ENCODE measurements around the gene GAS7. TPM values are rescaled to one million over a fixed set of nuclear protein-coding genes. Genes with fewer than 3 reads are reported as not detected.

Gene GAS7
- total RNA-seq, 5 donors from 2014 or later (not counting 1 experiment from before 2014, with no cell fraction given), result 0.93 to 10.5 (median 3.8) TPM

DNA sequence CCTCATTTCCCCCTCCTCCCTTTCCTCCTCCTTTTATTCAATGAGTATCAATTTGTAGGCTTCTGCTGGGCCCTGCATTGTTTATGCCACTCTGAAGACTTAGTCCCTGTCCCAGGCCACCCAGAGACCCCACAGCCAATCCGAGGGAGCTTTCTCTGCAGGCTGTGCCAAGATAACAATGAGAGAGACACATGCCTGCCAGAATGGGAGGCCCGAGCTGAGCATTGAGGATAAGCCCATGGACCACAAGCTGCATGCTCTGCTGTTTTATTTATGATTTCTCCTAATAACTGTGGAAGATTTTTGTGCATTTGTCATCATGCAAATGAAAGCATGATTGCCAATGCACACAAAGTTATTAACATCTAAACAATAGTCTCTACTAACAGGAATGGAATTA is 296.3 kb downstream of the GAS7 start:
- Histone ChIP-seq H3K27me3 (replicated peaks in 1 of 2; ENCODE audit: control insufficient read depth in 2 of 2, extremely low read depth in 1 of 2, insufficient read depth in 2 of 2, low read length in 1 of 2) (peaks cover 0 to 17% of the 10 kb centered on the region in 2 experiments), H3K27ac (ENCODE audit: low read length) (no peak overlapping the region), H3K36me3 (ENCODE audit: control insufficient read depth in 2 of 2, extremely low read depth in 1 of 2, insufficient read depth in 1 of 2, low read length in 1 of 2) (no peaks in the 10 kb centered on the region), H3K9me3 (no peaks in the 10 kb centered on the region), H3K4me3 (ENCODE audit: control insufficient read depth in 1 of 2, extremely low read depth in 1 of 2, low read length in 1 of 2) (no peak overlapping the region), H3K4me1 (ENCODE audit: control insufficient read depth in 1 of 2, extremely low read depth in 1 of 2, insufficient read depth in 2 of 2, low read length in 2 of 2) (no peaks in the 10 kb centered on the region)
- peaks cover 6 to 20% of the 10 kb centered on the region in 2 donors for H3K27me3 Mint-ChIP-seq
- ATAC-seq (replicated peaks in 1 of 4) (no peak), DNase-seq (no peak)
- WGBS (ENCODE audit: insufficient coverage), result 22% methylated on average over 1 of the region's 2 CpGs
- ChIA-PET POLR2A (no interaction called here), CTCF (no interaction called here)
- no peaks in the 10 kb centered on the region for H3K36me3 Mint-ChIP-seq
- no peaks in the 10 kb centered on the region for H3K9me3 Mint-ChIP-seq
- no peak overlapping the region for H3K27ac Mint-ChIP-seq
- no peak overlapping the region for H3K4me3 Mint-ChIP-seq
- no peaks in the 10 kb centered on the region for H3K4me1 Mint-ChIP-seq

DNA sequence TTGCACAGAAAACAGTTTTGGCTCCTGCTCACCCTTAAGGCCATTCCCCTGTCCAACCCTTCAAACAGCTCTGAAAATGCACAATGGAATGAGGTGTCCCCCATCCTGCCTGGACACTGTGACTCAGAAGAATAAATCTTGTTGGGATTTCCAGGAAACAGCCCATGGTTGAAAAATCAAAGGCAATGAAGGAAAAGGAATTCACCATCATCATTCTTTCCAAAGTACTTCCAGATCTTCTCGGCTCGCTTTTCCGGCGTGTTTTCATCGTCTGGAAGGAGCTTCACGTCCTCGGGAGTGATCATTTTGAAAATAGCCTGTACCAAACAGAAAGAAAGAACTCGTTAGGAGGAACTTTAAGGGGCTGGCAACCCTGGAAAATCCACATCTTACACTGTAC is 297.6 kb downstream of the GAS7 start:
- Histone ChIP-seq H3K4me1 (ENCODE audit: control insufficient read depth in 1 of 2, extremely low read depth in 1 of 2, insufficient read depth in 2 of 2, low read length in 2 of 2) (no peaks in the 10 kb centered on the region), H3K27ac (ENCODE audit: low read length) (no peak overlapping the region), H3K9me3 (no peaks in the 10 kb centered on the region), H3K36me3 (ENCODE audit: control insufficient read depth in 2 of 2, extremely low read depth in 1 of 2, insufficient read depth in 1 of 2, low read length in 1 of 2) (no peaks in the 10 kb centered on the region), H3K27me3 (replicated peaks in 1 of 2; ENCODE audit: control insufficient read depth in 2 of 2, extremely low read depth in 1 of 2, insufficient read depth in 2 of 2, low read length in 1 of 2) (peaks cover 0 to 23% of the 10 kb centered on the region in 2 experiments), H3K4me3 (ENCODE audit: control insufficient read depth in 1 of 2, extremely low read depth in 1 of 2, low read length in 1 of 2) (no peak overlapping the region)
- peaks cover 6 to 24% of the 10 kb centered on the region in 2 donors for H3K27me3 Mint-ChIP-seq
- no peaks in the 10 kb centered on the region for H3K9me3 Mint-ChIP-seq
- ATAC-seq (replicated peaks in 1 of 4) (no peak), DNase-seq (no peak)
- H3K36me3 Mint-ChIP-seq, result no peaks in the 10 kb centered on the region
- WGBS (ENCODE audit: insufficient coverage), result 31% methylated on average over 5 of the region's 8 CpGs
- POLR2A ChIA-PET, result no interaction called here
- H3K4me1 Mint-ChIP-seq, result no peaks in the 10 kb centered on the region
- CTCF ChIA-PET, result no interaction called here
- no peak overlapping the region for H3K27ac Mint-ChIP-seq
- no peak overlapping the region for H3K4me3 Mint-ChIP-seq

DNA sequence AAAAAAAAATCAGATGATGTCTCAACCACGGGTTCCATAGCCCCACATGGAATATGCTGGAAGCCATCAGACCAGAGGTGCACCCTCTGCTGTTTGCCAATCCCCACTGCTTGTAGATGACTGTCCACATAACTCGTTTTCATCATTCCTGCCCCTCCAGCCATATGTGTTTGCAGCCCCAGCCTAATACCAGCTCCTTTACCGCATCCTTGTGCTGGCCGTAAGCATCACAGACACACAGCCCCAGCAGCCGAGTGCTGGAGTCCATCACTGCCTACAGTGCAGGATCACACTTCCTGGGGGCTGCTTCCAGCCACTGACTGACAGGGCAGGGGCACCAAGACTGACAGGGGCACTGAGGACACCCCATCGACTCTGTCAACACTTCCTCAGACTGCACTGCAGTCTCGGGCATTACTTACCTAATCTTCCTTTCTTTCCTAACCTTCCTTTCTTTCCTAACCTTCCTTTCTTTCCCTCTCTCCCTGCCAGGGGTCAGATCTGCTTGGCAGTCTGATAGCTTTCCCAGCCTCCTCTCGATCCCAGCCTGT is 298.3 kb downstream of the GAS7 start:
- Histone ChIP-seq H3K4me3 (ENCODE audit: control insufficient read depth in 1 of 2, extremely low read depth in 1 of 2, low read length in 1 of 2) (no peak overlapping the region), H3K9me3 (no peaks in the 10 kb centered on the region), H3K36me3 (ENCODE audit: control insufficient read depth in 2 of 2, extremely low read depth in 1 of 2, insufficient read depth in 1 of 2, low read length in 1 of 2) (no peaks in the 10 kb centered on the region), H3K27me3 (replicated peaks in 1 of 2; ENCODE audit: control insufficient read depth in 2 of 2, extremely low read depth in 1 of 2, insufficient read depth in 2 of 2, low read length in 1 of 2) (peaks cover 0 to 23% of the 10 kb centered on the region in 2 experiments), H3K4me1 (ENCODE audit: control insufficient read depth in 1 of 2, extremely low read depth in 1 of 2, insufficient read depth in 2 of 2, low read length in 2 of 2) (no peaks in the 10 kb centered on the region), H3K27ac (ENCODE audit: low read length) (no peak overlapping the region)
- no peak for ATAC-seq (replicated peaks in 1 of 4)
- CTCF ChIA-PET, result no interaction called here
- H3K4me1 Mint-ChIP-seq, result no peaks in the 10 kb centered on the region
- H3K9me3 Mint-ChIP-seq, result no peaks in the 10 kb centered on the region
- H3K4me3 Mint-ChIP-seq, result no peak overlapping the region
- peaks cover 6 to 24% of the 10 kb centered on the region in 2 donors for H3K27me3 Mint-ChIP-seq
- 45% methylated on average over 8 of the region's 8 CpGs for WGBS (ENCODE audit: insufficient coverage)
- POLR2A ChIA-PET, result no interaction called here
- no peak for DNase-seq
- no peaks in the 10 kb centered on the region for H3K36me3 Mint-ChIP-seq
- no peak overlapping the region for H3K27ac Mint-ChIP-seq

DNA sequence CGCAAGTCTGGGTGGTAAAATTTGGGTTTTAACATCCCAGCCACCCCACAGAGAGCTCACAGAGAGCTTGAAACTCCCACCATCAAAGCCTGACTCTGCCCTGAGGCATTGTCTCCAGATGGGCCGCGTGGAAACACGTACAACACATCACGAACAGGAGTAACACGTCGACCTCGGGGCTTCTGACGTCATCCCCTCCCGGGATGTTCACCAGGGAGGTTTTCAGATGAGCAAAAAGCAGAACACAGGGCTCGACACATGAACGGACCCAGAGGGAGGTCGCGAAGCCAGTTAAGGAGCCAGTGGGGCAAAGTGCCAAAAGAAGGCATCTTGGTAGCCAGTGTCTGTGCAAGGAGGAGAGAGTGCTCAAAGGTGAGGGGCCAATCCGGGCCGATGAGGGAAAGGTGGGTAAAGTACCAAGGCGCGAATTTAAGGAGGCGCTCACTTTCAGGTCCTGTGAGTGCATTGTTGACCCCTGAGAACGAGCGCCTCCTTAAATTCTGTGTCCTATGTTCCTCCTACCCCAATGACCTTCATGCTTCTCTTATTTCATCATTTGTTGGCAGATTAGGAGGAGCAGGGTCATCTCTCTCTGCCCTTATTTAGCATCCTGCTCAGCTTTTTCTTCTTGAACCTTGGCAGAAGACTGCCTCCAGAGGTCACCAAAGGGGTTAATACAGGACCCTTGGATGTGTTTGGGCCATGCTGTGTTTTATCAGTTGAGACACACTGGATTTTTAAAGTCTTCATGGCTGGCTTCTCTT is 298.9 kb downstream of the GAS7 start:
- no peaks in the 10 kb centered on the region for H3K9me3 Mint-ChIP-seq
- 83% methylated on average over 14 of the region's 21 CpGs for WGBS (ENCODE audit: insufficient coverage)
- peaks cover 6 to 24% of the 10 kb centered on the region in 2 donors for H3K27me3 Mint-ChIP-seq
- ATAC-seq (replicated peaks in 1 of 4) (no peak), DNase-seq (no peak)
- H3K36me3 ChIP-seq (ENCODE audit: control insufficient read depth in 2 of 2, extremely low read depth in 1 of 2, insufficient read depth in 1 of 2, low read length in 1 of 2), result no peaks in the 10 kb centered on the region
- no peak overlapping the region for H3K27ac ChIP-seq (ENCODE audit: low read length)
- H3K4me1 Mint-ChIP-seq, result no peaks in the 10 kb centered on the region
- CTCF ChIA-PET, result no interaction called here
- no peaks in the 10 kb centered on the region for H3K4me1 ChIP-seq (ENCODE audit: control insufficient read depth in 1 of 2, extremely low read depth in 1 of 2, insufficient read depth in 2 of 2, low read length in 2 of 2)
- no peak overlapping the region for H3K4me3 Mint-ChIP-seq
- H3K4me3 ChIP-seq (ENCODE audit: control insufficient read depth in 1 of 2, extremely low read depth in 1 of 2, low read length in 1 of 2), result no peak overlapping the region
- H3K27me3 ChIP-seq (replicated peaks in 1 of 2; ENCODE audit: control insufficient read depth in 2 of 2, extremely low read depth in 1 of 2, insufficient read depth in 2 of 2, low read length in 1 of 2), result peaks cover 0 to 25% of the 10 kb centered on the region in 2 experiments
- no peaks in the 10 kb centered on the region for H3K36me3 Mint-ChIP-seq
- no peak overlapping the region for H3K27ac Mint-ChIP-seq
- H3K9me3 ChIP-seq, result no peaks in the 10 kb centered on the region
- POLR2A ChIA-PET, result no interaction called here

DNA sequence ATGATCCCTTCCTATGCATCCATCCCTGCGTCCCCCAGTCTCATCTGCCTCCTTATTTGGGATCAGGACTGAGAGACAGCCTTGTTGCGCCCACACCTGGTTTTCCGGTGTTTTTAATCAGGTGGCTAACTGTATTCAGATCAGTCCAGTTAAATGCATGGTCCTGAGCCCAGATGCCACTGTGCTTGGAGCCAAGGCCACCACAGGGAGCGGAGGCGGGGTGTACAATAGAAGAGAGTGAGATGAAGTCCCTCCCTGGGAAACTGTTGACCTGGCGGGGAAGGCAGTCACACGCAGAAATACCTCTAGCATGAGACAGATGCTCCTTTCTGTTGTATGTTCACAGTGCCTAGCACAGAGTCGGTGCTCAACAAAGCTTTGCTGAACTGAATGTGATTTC is 299.6 kb downstream of the GAS7 start:
- Mint-ChIP-seq H3K9me3 (no peaks in the 10 kb centered on the region), H3K4me3 (no peak overlapping the region), H3K4me1 (no peaks in the 10 kb centered on the region), H3K27ac (no peak overlapping the region), H3K27me3 (peaks cover 13 to 28% of the 10 kb centered on the region in 2 donors), H3K36me3 (no peaks in the 10 kb centered on the region)
- ATAC-seq (replicated peaks in 1 of 4) (no peak), DNase-seq (no peak)
- WGBS (ENCODE audit: insufficient coverage), result 88% methylated on average over 8 of the region's 8 CpGs
- H3K36me3 ChIP-seq (ENCODE audit: control insufficient read depth in 2 of 2, extremely low read depth in 1 of 2, insufficient read depth in 1 of 2, low read length in 1 of 2), result no peaks in the 10 kb centered on the region
- H3K9me3 ChIP-seq, result no peaks in the 10 kb centered on the region
- no peaks in the 10 kb centered on the region for H3K4me1 ChIP-seq (ENCODE audit: control insufficient read depth in 1 of 2, extremely low read depth in 1 of 2, insufficient read depth in 2 of 2, low read length in 2 of 2)
- CTCF ChIA-PET, result interaction anchor here in 1 of 2 donors (0.6 kb wide), 1 partner anchor 53 kb away, joined by 5 read pairs; no protein-coding TSS in a partner anchor
- no peak overlapping the region for H3K27ac ChIP-seq (ENCODE audit: low read length)
- no peak overlapping the region for H3K4me3 ChIP-seq (ENCODE audit: control insufficient read depth in 1 of 2, extremely low read depth in 1 of 2, low read length in 1 of 2)
- POLR2A ChIA-PET, result no interaction called here
- H3K27me3 ChIP-seq (replicated peaks in 1 of 2; ENCODE audit: control insufficient read depth in 2 of 2, extremely low read depth in 1 of 2, insufficient read depth in 2 of 2, low read length in 1 of 2), result peaks cover 0 to 27% of the 10 kb centered on the region in 2 experiments

DNA sequence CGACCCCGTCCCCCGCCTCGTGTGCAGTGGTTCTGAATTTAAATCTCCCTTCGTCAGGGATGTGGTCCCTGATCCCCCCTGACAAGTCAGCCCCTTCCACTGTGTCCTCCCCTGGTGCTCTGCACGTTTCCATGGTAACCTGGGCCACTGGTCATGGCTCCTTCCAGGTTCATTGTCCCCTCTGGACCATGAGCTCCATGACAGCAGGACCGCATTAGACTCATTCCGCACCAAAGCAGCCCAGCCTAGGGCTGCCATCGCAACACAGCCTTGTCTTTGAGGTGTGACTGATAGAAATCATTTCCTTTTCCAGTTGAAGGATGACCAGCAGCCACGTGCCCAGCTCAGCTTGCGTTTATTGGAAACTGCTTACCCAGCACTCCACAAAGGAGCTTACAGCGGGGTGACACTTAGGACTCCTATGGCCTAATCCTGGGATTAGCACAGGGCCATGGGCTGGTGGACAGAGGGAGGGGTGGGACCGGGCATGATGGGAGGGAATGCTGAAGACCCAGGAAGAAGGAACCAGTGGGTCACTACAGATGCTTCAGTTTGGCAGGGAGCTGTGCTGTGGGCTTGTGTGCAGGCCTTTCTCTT is 300.9 kb downstream of the GAS7 start:
- H3K27me3 Mint-ChIP-seq, result peaks cover 16 to 34% of the 10 kb centered on the region in 2 donors
- no peaks in the 10 kb centered on the region for H3K36me3 Mint-ChIP-seq
- Histone ChIP-seq H3K27me3 (replicated peaks in 1 of 2; ENCODE audit: control insufficient read depth in 2 of 2, extremely low read depth in 1 of 2, insufficient read depth in 2 of 2, low read length in 1 of 2) (peaks cover 0 to 28% of the 10 kb centered on the region in 2 experiments), H3K27ac (ENCODE audit: low read length) (no peak overlapping the region), H3K36me3 (ENCODE audit: control insufficient read depth in 2 of 2, extremely low read depth in 1 of 2, insufficient read depth in 1 of 2, low read length in 1 of 2) (no peaks in the 10 kb centered on the region), H3K4me1 (ENCODE audit: control insufficient read depth in 1 of 2, extremely low read depth in 1 of 2, insufficient read depth in 2 of 2, low read length in 2 of 2) (no peaks in the 10 kb centered on the region), H3K9me3 (no peaks in the 10 kb centered on the region), H3K4me3 (ENCODE audit: control insufficient read depth in 1 of 2, extremely low read depth in 1 of 2, low read length in 1 of 2) (no peak overlapping the region)
- POLR2A ChIA-PET, result no interaction called here
- no peak overlapping the region for H3K4me3 Mint-ChIP-seq
- 86% methylated on average over 13 of the region's 13 CpGs for WGBS (ENCODE audit: insufficient coverage)
- H3K9me3 Mint-ChIP-seq, result no peaks in the 10 kb centered on the region
- DNase-seq, result no peak
- CTCF ChIA-PET, result no interaction called here
- no peak overlapping the region for H3K27ac Mint-ChIP-seq
- no peaks in the 10 kb centered on the region for H3K4me1 Mint-ChIP-seq
- ATAC-seq (replicated peaks in 1 of 4), result no peak
